HepG2 (cell line): Measurements from ENCODE around the gene PSMD10. TPM values are rescaled to one million over a fixed set of nuclear protein-coding genes. Genes with fewer than 3 reads are reported as not detected.

ENCODE experiments used
- ATAC-seq: fragments of 200-7000 bp; cut with Tn5 transposase; 3 replicates; pipeline ENCODE4 v1.9.1; 2020; ENCODE audit warnings: mild to moderate bottlenecking, moderate library complexity
- BruUV-seq: library from RNA; stranded (reverse); fragments of 400-500 nt; replicated peaks from 2 replicates; lab custom pipeline; 2021; lab: Mats Ljungman, UMichigan
- CTCF ChIA-PET: fragments of 300-600 bp; formaldehyde crosslinking; extraction: SDS; loops from one replicate; lab custom pipeline; 2021; ENCODE audit warnings: low total read pairs, inconsistent platforms, low intra/inter-chr PET ratio; lab: Yijun Ruan, JAX
- POLR2A ChIA-PET: fragments of 350-600 bp; sonication (Branson Sonifier 250); formaldehyde crosslinking; loops from one replicate; lab custom pipeline; 2020; ENCODE audit warnings: antibody characterized with exemption, inconsistent platforms; lab: Yijun Ruan, JAX
- DNase-seq: peaks from one replicate; pipeline ENCODE4 v3.0.0-alpha.2; 2015; ENCODE audit warnings: low spot score
- FAIRE-seq: peaks from 3 replicates; lab custom pipeline; 2011; peaks lifted over from hg19 to GRCh38; lab: Jason Lieb, UNC
- H2AFZ ChIP-seq: one replicate; pipeline ENCODE4 v1.6.1; 2011; ENCODE audit warnings: low read length, inconsistent platforms
- H3K27ac ChIP-seq: fragments of 300-600 bp; 3 replicates; pipeline ENCODE4 v1.8.0; 2011; ENCODE audit warnings: mixed run types, mild to moderate bottlenecking, mixed read lengths, low read length, inconsistent platforms; ENCODE audit not compliant: insufficient read depth; ENCODE audit errors: extremely low read length
- H3K27me3 ChIP-seq, 2 experiments: fragments of 200-600 bp in 1 of 2; 2 replicates in 1 of 2; 3 replicates in 1 of 2; pipeline versions ENCODE4 v1.6.0 to v1.8.0; 2011; ENCODE audit warnings: low read length in 2 of 2, mild to moderate bottlenecking in 2 of 2, moderate library complexity in 2 of 2, inconsistent platforms in 1 of 2; ENCODE audit not compliant: insufficient read depth in 2 of 2, control insufficient read depth in 1 of 2
- H3K36me3 ChIP-seq, 2 experiments: fragments of 200-600 bp in 1 of 2; replicated peaks in 1 of 2; 2 replicates in 1 of 2; 3 replicates in 1 of 2; pipeline versions ENCODE4 v1.5.1 to v1.8.0; 2011; ENCODE audit warnings: low read length in 2 of 2, inconsistent platforms in 1 of 2; ENCODE audit not compliant: insufficient read depth in 2 of 2, control insufficient read depth in 1 of 2
- H3K4me1 ChIP-seq: 2 replicates; pipeline ENCODE4 v1.5.1; 2012; ENCODE audit warnings: low read length, inconsistent platforms; ENCODE audit not compliant: insufficient read depth
- H3K4me2 ChIP-seq: 2 replicates; pipeline ENCODE4 v1.6.0; 2011; ENCODE audit warnings: low read depth, low read length, inconsistent platforms
- H3K4me3 ChIP-seq, 3 experiments: fragments of 200-600 bp in 1 of 3; sonication (generic), shearing (Covaris generic) in 1 of 3; replicated peaks in 1 of 3; 2 replicates each; pipeline ENCODE4 v1.5.1; 2011 to 2016; ENCODE audit warnings: low read length in 3 of 3, inconsistent platforms in 2 of 3, low read depth in 2 of 3, mild to moderate bottlenecking in 2 of 3, control low read depth in 1 of 3, mixed read lengths in 1 of 3; ENCODE audit not compliant: insufficient read depth in 1 of 3
- H3K79me2 ChIP-seq: one replicate; pipeline ENCODE4 v1.6.1; 2011; ENCODE audit warnings: low read length, inconsistent platforms; ENCODE audit not compliant: insufficient read depth
- H3K9ac ChIP-seq: 2 replicates; pipeline ENCODE4 v1.6.0; 2011; ENCODE audit warnings: mild to moderate bottlenecking, low read depth, low read length, inconsistent platforms; ENCODE audit not compliant: insufficient read depth
- H3K9me3 ChIP-seq: 2 replicates; pipeline ENCODE4 v1.5.1; 2012; ENCODE audit warnings: mild to moderate bottlenecking, low read length
- H4K20me1 ChIP-seq: 2 replicates; pipeline ENCODE4 v1.6.0; 2011; ENCODE audit warnings: inconsistent platforms, mild to moderate bottlenecking, low read length, moderate library complexity; ENCODE audit not compliant: insufficient read depth
- CENPX ChIP-seq: sonication (generic); formaldehyde crosslinking; IDR thresholded peaks from 2 replicates; pipeline ENCODE4 v1.9.0; 2021; ENCODE audit warnings: mild to moderate bottlenecking, missing genetic modification reagents, moderate library complexity
- FOXA1 ChIP-seq, 2 experiments: fragments of 450-650 bp in 1 of 2; sonication (generic) in 1 of 2; formaldehyde crosslinking in 1 of 2; IDR thresholded peaks; 2 replicates each; pipeline versions ENCODE4 v1.4.0 to v1.6.1; 2016 to 2020; ENCODE audit warnings: missing genetic modification reagents in 1 of 2
- IRF9 ChIP-seq: sonication (generic); formaldehyde crosslinking; IDR thresholded peaks from 2 replicates; pipeline ENCODE4 v1.8.0; 2022; ENCODE audit warnings: missing genetic modification reagents, mild to moderate bottlenecking, borderline replicate concordance
- ISL2 ChIP-seq: sonication (generic); formaldehyde crosslinking; IDR thresholded peaks from 2 replicates; pipeline ENCODE4 v1.5.0; 2020; ENCODE audit warnings: missing genetic modification reagents
- MLX ChIP-seq: IDR thresholded peaks from 2 replicates; pipeline ENCODE4 v1.6.1; 2016
- SOX13 ChIP-seq, 3 experiments: fragments of 450-650 bp in 1 of 3; sonication (generic) in 1 of 3; formaldehyde crosslinking in 1 of 3; IDR thresholded peaks in 2 of 3; conservative IDR thresholded peaks in 1 of 3; 2 replicates each; pipeline versions ENCODE4 v1.5.0 to v1.6.1; 2016 to 2020; ENCODE audit warnings: antibody characterized with exemption in 1 of 3, mild to moderate bottlenecking in 1 of 3, missing compliant biosample characterization in 1 of 3, missing genetic modification reagents in 1 of 3, moderate library complexity in 1 of 3
- ZBTB33 ChIP-seq: sonication (generic); formaldehyde crosslinking; IDR thresholded peaks from 2 replicates; pipeline ENCODE4 v1.4.0; 2020; ENCODE audit warnings: missing genetic modification reagents
- ZHX1 ChIP-seq: sonication (generic); formaldehyde crosslinking; IDR thresholded peaks from 2 replicates; pipeline ENCODE4 v1.8.1; 2022; ENCODE audit warnings: low read depth, mild to moderate bottlenecking, missing genetic modification reagents
- ZMYM2 ChIP-seq: sonication (generic); formaldehyde crosslinking; IDR thresholded peaks from 2 replicates; pipeline ENCODE4 v1.8.0; 2022; ENCODE audit warnings: mild to moderate bottlenecking, missing genetic modification reagents
- ZNF484 ChIP-seq: sonication (generic); formaldehyde crosslinking; IDR thresholded peaks from 2 replicates; pipeline ENCODE4 v1.5.1; 2020; ENCODE audit warnings: mild to moderate bottlenecking, low read depth, missing genetic modification reagents, borderline replicate concordance
- WGBS: methylation state at CpG from one replicate; pipeline ENCODE4 v1.1.6; 2017; ENCODE audit warnings: low lambda C conversion rate; 5-methylcytosine and 5-hydroxymethylcytosine counted together
- in situ Hi-C: cut with HindIII; loops from 2 replicates; pipeline ENCODE4 v1.10.0; 2017; ENCODE audit warnings: low pct_unique_long_range_greater_than_20kb; ENCODE audit not compliant: extremely low pct_ligation_motif_present
- intact Hi-C: fragments of 100-400 bp; cut with micrococcal nuclease; formaldehyde crosslinking; loops from one replicate; pipeline ENCODE4 v1.10.0; 2022; ENCODE audit not compliant: unreplicated experiment
- polyA plus RNA-seq, 8 experiments: library from polyadenylated mRNA; depleted of rRNA in 3 of 8; stranded (reverse) in 7 of 8; unstranded in 1 of 8; fragments of >200 nt; fragmentation: Illumina TruSeq in 4 of 8; extraction: Trizol in 4 of 8; gene quantifications; 2 replicates each; pipeline versions ENCODE4 v1.2.1 to v1.2.3, GENCODE V29; 2011 to 2016; ENCODE audit warnings: low read depth in 4 of 8, missing spikeins in 1 of 8, mixed read lengths in 1 of 8; ENCODE audit not compliant: insufficient read depth in 1 of 8
- total RNA-seq, 5 experiments: library from RNA; depleted of rRNA; stranded (reverse); fragments of >200 nt; fragmentation: Illumina TruSeq; extraction: Trizol; gene quantifications; 2 replicates each; pipeline ENCODE4 v1.2.3, GENCODE V29; 2016; ENCODE audit warnings: low read depth in 1 of 5
- TF ChIP-seq, protein P1 (sequence below): IDR thresholded peaks from 2 replicates; pipeline ENCODE4 v1.6.1; 2016; ENCODE audit warnings: low read depth, borderline replicate concordance

The PSMD10 gene
- total and polyA plus RNA-seq, 2 of the 13 experiments (the other 11 are each of a cell fraction or from before 2014, with no cell fraction given), result 56.4 to 65.3 TPM

- TF ChIP-seq FOXA1 (IDR thresholded peaks at IDR 0.05) (no peak), FOXA1 (CRISPR knock-in tag; IDR thresholded peaks at IDR 0.05) (no peak), ZMYM2 (CRISPR knock-in tag) (no peak), IRF9 (CRISPR knock-in tag) (no peak), SOX13 (IDR thresholded peaks at IDR 0.05) (no peak), SOX13 (CRISPR knock-in tag; conservative IDR thresholded peaks at IDR 0.05 in 1 of 2, IDR thresholded peaks at IDR 0.05 in 1 of 2) (no peak), ZBTB33 (CRISPR knock-in tag) (no peak)
- TF ChIP-seq, protein P1, sequence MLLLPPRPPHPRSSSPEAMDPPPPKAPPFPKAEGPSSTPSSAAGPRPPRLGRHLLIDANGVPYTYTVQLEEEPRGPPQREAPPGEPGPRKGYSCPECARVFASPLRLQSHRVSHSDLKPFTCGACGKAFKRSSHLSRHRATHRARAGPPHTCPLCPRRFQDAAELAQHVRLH (CRISPR knock-in tag), result no peak
- TF ChIP-seq, all 625 proteins: peak for 0
These were observed 10.2 kb downstream of the PSMD10 start (continued) for GRCh38 chrX:108081110-108081509.

GRCh38 chrX:108072746-108073145 is 18.6 kb downstream of the PSMD10 start:
- intact Hi-C loops (loop anchor here (1.0 kb wide), 1 partner anchor 52 kb away; no protein-coding TSS in a partner anchor), in situ Hi-C loops (loop anchor here (5.0 kb wide), 1 partner anchor 50 kb away; no protein-coding TSS in a partner anchor)
- CTCF ChIA-PET, result interaction anchor here (3.2 kb wide), 1 partner anchor 52 kb away, joined by 25 read pairs; no protein-coding TSS in a partner anchor
- 0% methylated on average over 2 of the region's 5 CpGs for WGBS
- DNase-seq (no peak), ATAC-seq (no peak), FAIRE-seq (no peak)
- no peak overlapping the region for H3K4me2 ChIP-seq
- H3K4me3 ChIP-seq, result no peak overlapping the region
- no peaks in the 10 kb centered on the region for H3K9me3 ChIP-seq
- H2AFZ ChIP-seq, result peak overlapping the region; percentile 54
- no peaks in the 10 kb centered on the region for H3K36me3 ChIP-seq
- POLR2A ChIA-PET, result no interaction called here
- no peaks in the 10 kb centered on the region; a peak in 1 of 5 replicates for H3K27me3 ChIP-seq
- no peaks in the 10 kb centered on the region for H4K20me1 ChIP-seq
- H3K79me2 ChIP-seq, result no peaks in the 10 kb centered on the region
- no peaks in the 10 kb centered on the region for H3K4me1 ChIP-seq
- no peak overlapping the region for H3K27ac ChIP-seq
- TF ChIP-seq MLX (CRISPR knock-in tag) (no peak), ZNF484 (CRISPR knock-in tag) (no peak), ZHX1 (CRISPR knock-in tag) (no peak), CENPX (CRISPR knock-in tag) (no peak), ISL2 (no peak)
- BruUV-seq, result no TSS peak
- H3K9ac ChIP-seq, result no peak overlapping the region
